ENCODE data around the gene LARGE1. TPM values are rescaled to one million over a fixed set of nuclear protein-coding genes. Genes with fewer than 3 reads are reported as not detected.

The LARGE1 gene
- total and polyA plus RNA-seq, 2 experiments from 2014 or later: 1.5 to 12.8 TPM

DNA sequence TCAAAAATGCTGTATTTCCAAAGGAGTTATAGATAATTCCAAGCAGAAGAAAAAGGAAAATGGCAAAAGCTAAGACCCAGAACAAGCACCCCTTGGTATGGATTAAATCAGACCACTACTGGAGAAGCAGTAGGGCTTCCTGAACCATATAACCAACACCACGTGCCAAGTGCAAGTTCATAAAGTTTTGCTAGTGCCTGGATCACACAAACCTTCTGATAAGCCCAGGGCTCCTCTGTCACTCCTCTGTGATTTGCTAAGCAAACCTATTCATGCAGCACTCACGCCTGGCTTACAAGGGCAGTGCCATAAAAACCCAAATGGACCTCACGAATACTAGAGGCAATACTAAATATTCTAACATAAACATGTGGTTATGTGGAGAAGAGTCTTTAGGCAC is 13.3 kb downstream of the LARGE1 start:
- in situ Hi-C loops (cut with MboI): no loop called here

DNA sequence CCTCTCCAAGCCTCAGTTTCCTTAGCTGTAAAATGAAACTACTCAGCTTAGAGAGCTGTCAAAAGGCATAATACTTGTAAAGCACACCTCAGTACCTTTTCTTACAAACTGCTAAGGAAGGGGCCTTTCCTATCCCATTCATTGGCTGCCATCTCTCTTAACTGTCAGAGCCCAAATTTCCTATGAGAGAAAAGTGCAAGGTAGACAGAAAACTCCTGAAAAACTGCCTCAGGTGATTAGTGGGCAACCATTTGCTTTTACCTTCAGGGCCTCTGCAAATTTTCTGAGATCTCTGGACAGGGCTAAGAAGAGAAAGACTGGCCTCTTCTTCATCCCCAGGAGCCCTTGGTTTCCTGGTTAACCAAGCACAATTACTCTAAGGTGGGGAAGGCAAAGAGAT is 13.8 kb downstream of the LARGE1 start:
- Histone ChIP-seq H3K27ac (no peak overlapping the region), H4K20me1 (ENCODE audit: insufficient read depth) (no peaks in the 10 kb centered on the region), H3K9me2 (ENCODE audit: insufficient read depth) (no peaks in the 10 kb centered on the region), H3F3A (ENCODE audit: insufficient read depth) (peaks cover 4% of the 10 kb centered on the region; the same call in 1 of the 2 replicates), H3K4me3 (no peak overlapping the region), H3K4me2 (ENCODE audit: unreplicated experiment) (no peak overlapping the region), H2AFZ (no peak overlapping the region), H3K27me3 (replicated peaks; ENCODE audit: insufficient read depth) (no peaks in the 10 kb centered on the region), H3K36me3 (ENCODE audit: low read depth) (no peaks in the 10 kb centered on the region), H3K4me1 (ENCODE audit: insufficient read depth) (peaks cover 18% of the 10 kb centered on the region), H3K79me2 (ENCODE audit: insufficient read depth) (peaks cover 55% of the 10 kb centered on the region), H3K9ac (no peak overlapping the region), H3K9me3 (ENCODE audit: low read depth) (no peaks in the 10 kb centered on the region)
- no peak for DNase-seq
- in situ Hi-C loops (cut with MboI): no loop called here
- TF ChIP-seq EZH2 (IDR thresholded peaks at IDR 0.05; ENCODE audit: insufficient read depth, poor library complexity, severe bottlenecking): no peak
- no peak for TF ChIP-seq EZH2phosphoT487 (IDR thresholded peaks at IDR 0.05; ENCODE audit: insufficient read depth, low read depth)

More for the DNA sequence above, 13.3 kb downstream of the LARGE1 start:
- no peak overlapping the region for H3K4me3 ChIP-seq
- H3K79me2 ChIP-seq (ENCODE audit: insufficient read depth): peaks cover 55% of the 10 kb centered on the region
- no peak overlapping the region for H2AFZ ChIP-seq
- TF ChIP-seq EZH2 (IDR thresholded peaks at IDR 0.05; ENCODE audit: insufficient read depth, poor library complexity, severe bottlenecking) (no peak), EZH2phosphoT487 (IDR thresholded peaks at IDR 0.05; ENCODE audit: insufficient read depth, low read depth) (no peak)
- peaks cover 4% of the 10 kb centered on the region; the same call in 1 of the 2 replicates for H3F3A ChIP-seq (ENCODE audit: insufficient read depth)
- H3K4me1 ChIP-seq (ENCODE audit: insufficient read depth): peaks cover 18% of the 10 kb centered on the region
- H4K20me1 ChIP-seq (ENCODE audit: insufficient read depth): no peaks in the 10 kb centered on the region
- no peak overlapping the region for H3K4me2 ChIP-seq (ENCODE audit: unreplicated experiment)
- H3K27me3 ChIP-seq (replicated peaks; ENCODE audit: insufficient read depth): no peaks in the 10 kb centered on the region
- no peak overlapping the region for H3K9ac ChIP-seq
- no peak for DNase-seq
- no peaks in the 10 kb centered on the region for H3K9me3 ChIP-seq (ENCODE audit: low read depth)
- no peak overlapping the region for H3K27ac ChIP-seq
- 79 to 87% methylated on average over 3 of the region's 3 CpGs for WGBS, 2 experiments (ENCODE audit: low coverage in 1 of 2, low lambda C conversion rate in 2 of 2, missing lambda C conversion rate in 2 of 2)
- H3K36me3 ChIP-seq (ENCODE audit: low read depth): no peaks in the 10 kb centered on the region
- H3K9me2 ChIP-seq (ENCODE audit: insufficient read depth): no peaks in the 10 kb centered on the region

GRCh38 chr22:33903012-33903411 is 17.3 kb downstream of the LARGE1 start:
- in situ Hi-C loops (cut with MboI): no loop called here
- TF ChIP-seq EZH2 (IDR thresholded peaks at IDR 0.05; ENCODE audit: insufficient read depth, poor library complexity, severe bottlenecking) (no peak), EZH2phosphoT487 (IDR thresholded peaks at IDR 0.05; ENCODE audit: insufficient read depth, low read depth) (no peak)
- no peaks in the 10 kb centered on the region for H3K9me2 ChIP-seq (ENCODE audit: insufficient read depth)

GRCh38 chr22:33902073-33902472 is 18.2 kb downstream of the LARGE1 start:
- H3K4me3 ChIP-seq: no peak overlapping the region
- no peaks in the 10 kb centered on the region for H3K36me3 ChIP-seq (ENCODE audit: low read depth)
- no peaks in the 10 kb centered on the region for H3K9me2 ChIP-seq (ENCODE audit: insufficient read depth)
- no peaks in the 10 kb centered on the region for H3K27me3 ChIP-seq (replicated peaks; ENCODE audit: insufficient read depth)
- no peaks in the 10 kb centered on the region for H4K20me1 ChIP-seq (ENCODE audit: insufficient read depth)
- 0 out of 2 replicates have a peak, but pooled peaks cover 3% of the 10 kb centered on the region for H3K4me1 ChIP-seq (ENCODE audit: insufficient read depth)
- peaks cover 72% of the 10 kb centered on the region for H3K79me2 ChIP-seq (ENCODE audit: insufficient read depth)
- no peak overlapping the region for H3K27ac ChIP-seq
- TF ChIP-seq EZH2 (IDR thresholded peaks at IDR 0.05; ENCODE audit: insufficient read depth, poor library complexity, severe bottlenecking) (no peak), EZH2phosphoT487 (IDR thresholded peaks at IDR 0.05; ENCODE audit: insufficient read depth, low read depth) (no peak)
- 93 to 94% methylated on average over 8 of the region's 8 CpGs for WGBS, 2 experiments (ENCODE audit: low coverage in 1 of 2, low lambda C conversion rate in 2 of 2, missing lambda C conversion rate in 2 of 2)
- no peaks in the 10 kb centered on the region for H3K9me3 ChIP-seq (ENCODE audit: low read depth)
- no peak overlapping the region for H2AFZ ChIP-seq
- no peak for DNase-seq
- peaks cover 7% of the 10 kb centered on the region; the same call in 1 of the 2 replicates for H3F3A ChIP-seq (ENCODE audit: insufficient read depth)
- H3K9ac ChIP-seq: no peak overlapping the region
- no peak overlapping the region for H3K4me2 ChIP-seq (ENCODE audit: unreplicated experiment)
- in situ Hi-C loops (cut with MboI): no loop called here

More at GRCh38 chr22:33903012-33903411, 17.3 kb downstream of the LARGE1 start:
- no peak overlapping the region for H3K27ac ChIP-seq
- no peaks in the 10 kb centered on the region for H3K36me3 ChIP-seq (ENCODE audit: low read depth)
- no peak overlapping the region for H3K4me2 ChIP-seq (ENCODE audit: unreplicated experiment)
- peaks cover 76% of the 10 kb centered on the region for H3K79me2 ChIP-seq (ENCODE audit: insufficient read depth)
- H3K4me3 ChIP-seq: no peak overlapping the region
- no peaks in the 10 kb centered on the region for H3K9me3 ChIP-seq (ENCODE audit: low read depth)
- 94 to 95% methylated on average over 7 of the region's 7 CpGs for WGBS, 2 experiments (ENCODE audit: low coverage in 1 of 2, low lambda C conversion rate in 2 of 2, missing lambda C conversion rate in 2 of 2)
- H3K4me1 ChIP-seq (ENCODE audit: insufficient read depth): no peaks in the 10 kb centered on the region
- H3F3A ChIP-seq (ENCODE audit: insufficient read depth): no peaks in the 10 kb centered on the region
- DNase-seq: no peak
- H4K20me1 ChIP-seq (ENCODE audit: insufficient read depth): no peaks in the 10 kb centered on the region
- H2AFZ ChIP-seq: no peak overlapping the region
- H3K9ac ChIP-seq: no peak overlapping the region
- no peaks in the 10 kb centered on the region for H3K27me3 ChIP-seq (replicated peaks; ENCODE audit: insufficient read depth)

DNA sequence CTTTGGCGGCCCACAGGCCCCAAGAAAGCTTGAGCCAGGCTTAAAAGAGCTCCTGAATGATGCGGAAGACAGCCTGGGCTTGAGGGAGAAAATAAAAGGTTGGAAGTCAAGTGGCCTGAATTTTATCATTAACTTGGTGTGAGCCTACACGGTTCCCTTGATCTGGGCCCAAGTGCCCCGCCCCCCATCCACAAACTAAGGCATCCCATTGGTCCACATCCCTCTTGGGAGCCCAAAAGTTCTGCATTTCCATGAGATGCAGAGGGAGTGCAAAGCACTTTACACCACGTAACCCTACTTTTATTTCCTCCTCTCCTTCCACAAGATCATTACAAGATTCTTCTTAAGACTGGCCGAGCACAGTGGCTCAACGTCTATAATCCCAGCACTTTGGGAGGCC is 22.2 kb downstream of the LARGE1 start:
- no peaks in the 10 kb centered on the region for H3K27me3 ChIP-seq (replicated peaks; ENCODE audit: insufficient read depth)
- no peaks in the 10 kb centered on the region for H4K20me1 ChIP-seq (ENCODE audit: insufficient read depth)
- WGBS, 2 experiments (ENCODE audit: low coverage in 1 of 2, low lambda C conversion rate in 2 of 2, missing lambda C conversion rate in 2 of 2): 75 to 77% methylated on average over 7 of the region's 7 CpGs
- H3K79me2 ChIP-seq (ENCODE audit: insufficient read depth): peaks cover 67% of the 10 kb centered on the region
- no peaks in the 10 kb centered on the region for H3K9me3 ChIP-seq (ENCODE audit: low read depth)
- H3K4me1 ChIP-seq (ENCODE audit: insufficient read depth): 0 out of 2 replicates have a peak, but pooled peaks cover 7% of the 10 kb centered on the region
- in situ Hi-C loops (cut with MboI): no loop called here
- H3K36me3 ChIP-seq (ENCODE audit: low read depth): no peaks in the 10 kb centered on the region
- H2AFZ ChIP-seq: no peak overlapping the region
- H3K4me3 ChIP-seq: no peak overlapping the region
- H3K9ac ChIP-seq: no peak overlapping the region
- no peak overlapping the region for H3K4me2 ChIP-seq (ENCODE audit: unreplicated experiment)
- H3F3A ChIP-seq (ENCODE audit: insufficient read depth): peaks cover 7% of the 10 kb centered on the region; the same call in 1 of the 2 replicates
- H3K9me2 ChIP-seq (ENCODE audit: insufficient read depth): no peaks in the 10 kb centered on the region
- no peak overlapping the region for H3K27ac ChIP-seq
- no peak for TF ChIP-seq EZH2phosphoT487 (IDR thresholded peaks at IDR 0.05; ENCODE audit: insufficient read depth, low read depth)
- TF ChIP-seq EZH2 (IDR thresholded peaks at IDR 0.05; ENCODE audit: insufficient read depth, poor library complexity, severe bottlenecking): no peak
- no peak for DNase-seq

Measured in GM23248 (cell line).